22Rv1 (cell line): ENCODE results near the gene OR13J1.

Source experiments
- H3K27ac ChIP-seq: fragments of 450-650 bp; 2 replicates; pipeline ENCODE4 v1.5.1; 2017
- ZFX ChIP-seq: fragments of 450-650 bp; IDR thresholded peaks from 2 replicates; pipeline ENCODE4 v1.6.1; 2017; ENCODE audit warnings: antibody characterized with exemption, borderline replicate concordance
- TF ChIP-seq, protein P1 (sequence below): fragments of 450-650 bp; IDR thresholded peaks from 2 replicates; pipeline ENCODE4 v1.5.1; 2017; ENCODE audit warnings: mild to moderate bottlenecking

OR13J1 gene

GRCh38 chr9:35863583-35863982, 6.6 kb downstream of the OR13J1 start:
- no peak overlapping the region for H3K27ac ChIP-seq

DNA sequence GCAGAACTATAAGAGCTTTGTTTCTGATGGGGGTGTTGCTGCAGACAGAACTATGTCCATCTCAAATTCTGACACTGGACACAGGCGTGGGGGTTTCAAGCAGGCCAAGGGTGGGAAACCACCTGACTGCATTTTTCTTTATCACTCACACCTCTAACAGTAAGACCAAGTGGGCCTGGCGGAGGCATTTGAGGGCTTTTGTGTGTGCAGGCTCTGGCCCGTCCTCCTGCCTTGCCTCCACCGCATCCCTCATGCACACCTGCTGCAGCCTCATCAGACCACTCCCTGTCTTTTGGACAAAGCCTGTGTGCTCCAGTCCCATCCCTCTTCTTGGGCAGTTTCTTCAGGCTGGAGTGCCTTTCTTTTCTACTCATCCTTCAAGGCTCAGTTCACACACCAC, 7.9 kb downstream of the OR13J1 start:
- no peak overlapping the region for H3K27ac ChIP-seq
- no peak for TF ChIP-seq ZFX

More at GRCh38 chr9:35863583-35863982, 6.6 kb downstream of the OR13J1 start:
- TF ChIP-seq, protein P1, sequence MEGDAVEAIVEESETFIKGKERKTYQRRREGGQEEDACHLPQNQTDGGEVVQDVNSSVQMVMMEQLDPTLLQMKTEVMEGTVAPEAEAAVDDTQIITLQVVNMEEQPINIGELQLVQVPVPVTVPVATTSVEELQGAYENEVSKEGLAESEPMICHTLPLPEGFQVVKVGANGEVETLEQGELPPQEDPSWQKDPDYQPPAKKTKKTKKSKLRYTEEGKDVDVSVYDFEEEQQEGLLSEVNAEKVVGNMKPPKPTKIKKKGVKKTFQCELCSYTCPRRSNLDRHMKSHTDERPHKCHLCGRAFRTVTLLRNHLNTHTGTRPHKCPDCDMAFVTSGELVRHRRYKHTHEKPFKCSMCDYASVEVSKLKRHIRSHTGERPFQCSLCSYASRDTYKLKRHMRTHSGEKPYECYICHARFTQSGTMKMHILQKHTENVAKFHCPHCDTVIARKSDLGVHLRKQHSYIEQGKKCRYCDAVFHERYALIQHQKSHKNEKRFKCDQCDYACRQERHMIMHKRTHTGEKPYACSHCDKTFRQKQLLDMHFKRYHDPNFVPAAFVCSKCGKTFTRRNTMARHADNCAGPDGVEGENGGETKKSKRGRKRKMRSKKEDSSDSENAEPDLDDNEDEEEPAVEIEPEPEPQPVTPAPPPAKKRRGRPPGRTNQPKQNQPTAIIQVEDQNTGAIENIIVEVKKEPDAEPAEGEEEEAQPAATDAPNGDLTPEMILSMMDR: no peak
- TF ChIP-seq ZFX: no peak

DNA sequence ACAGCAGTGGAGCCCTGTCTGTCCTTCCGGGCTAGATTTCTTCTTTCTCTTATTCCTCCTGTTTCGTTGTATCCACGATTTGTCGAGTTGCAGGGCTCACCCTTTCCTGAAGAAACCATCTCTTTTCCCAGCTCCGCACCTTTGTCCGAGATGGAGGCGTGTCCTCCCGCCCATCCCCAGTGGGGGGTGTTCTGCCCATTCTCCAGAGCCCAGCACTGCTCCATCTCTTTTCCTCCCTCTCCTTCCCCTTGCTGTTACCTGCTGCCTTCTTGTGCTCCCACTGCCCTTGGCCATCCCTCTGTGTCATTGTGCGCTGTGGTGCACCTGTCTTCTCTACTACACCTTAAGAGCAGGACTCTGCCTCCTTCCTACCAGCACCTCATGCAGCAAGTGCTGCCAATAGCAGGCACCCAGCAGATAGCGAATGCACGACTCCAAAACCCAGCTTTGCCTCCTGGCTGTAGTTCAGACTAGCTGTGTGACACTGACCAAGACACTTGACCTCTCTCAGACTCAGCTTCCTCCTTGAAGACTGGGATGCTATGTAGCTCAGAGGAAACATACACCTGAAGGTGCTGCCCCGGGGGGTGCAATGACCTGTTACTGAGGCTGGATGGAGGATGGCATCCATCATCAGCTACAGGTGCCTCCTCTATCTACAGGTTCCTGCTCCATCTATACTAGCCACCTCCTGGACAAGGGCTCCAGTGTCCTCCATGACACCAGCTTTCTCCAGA, 8.9 kb downstream of the OR13J1 start:
- H3K27ac ChIP-seq: no peak overlapping the region
- TF ChIP-seq ZFX: no peak
- TF ChIP-seq, protein P1: no peak

- no peak overlapping the region for H3K27ac ChIP-seq
- TF ChIP-seq, protein P1: no peak
- TF ChIP-seq ZFX: no peak
These were observed 10.2 kb downstream of the OR13J1 start for GRCh38 chr9:35859990-35860339.

- H3K27ac ChIP-seq: no peak overlapping the region
- TF ChIP-seq ZFX: no peak
- TF ChIP-seq, protein P1: no peak
These were observed 10.8 kb downstream of the OR13J1 start for GRCh38 chr9:35859310-35859989.

- TF ChIP-seq, protein P1: no peak
- no peak for TF ChIP-seq ZFX
- no peak overlapping the region for H3K27ac ChIP-seq
These were observed 11.7 kb downstream of the OR13J1 start for GRCh38 chr9:35858458-35858857.

GRCh38 chr9:35856882-35857281, 13.3 kb downstream of the OR13J1 start:
- TF ChIP-seq, protein P1: no peak
- TF ChIP-seq ZFX: no peak

More at GRCh38 chr9:35856882-35857281, 13.3 kb downstream of the OR13J1 start:
- no peak overlapping the region for H3K27ac ChIP-seq
